ENCODE data around the gene TDRD5.
"Not testable (repeated sequence)": the region's sequence is repeated elsewhere in the genome, so short reads cannot be mapped to it uniquely, and the experiment has no call there.

Gene TDRD5

GRCh38 chr1:179612361-179612760, 20.7 kb downstream of the TDRD5 start:
- DNase-seq, result no peak

DNA sequence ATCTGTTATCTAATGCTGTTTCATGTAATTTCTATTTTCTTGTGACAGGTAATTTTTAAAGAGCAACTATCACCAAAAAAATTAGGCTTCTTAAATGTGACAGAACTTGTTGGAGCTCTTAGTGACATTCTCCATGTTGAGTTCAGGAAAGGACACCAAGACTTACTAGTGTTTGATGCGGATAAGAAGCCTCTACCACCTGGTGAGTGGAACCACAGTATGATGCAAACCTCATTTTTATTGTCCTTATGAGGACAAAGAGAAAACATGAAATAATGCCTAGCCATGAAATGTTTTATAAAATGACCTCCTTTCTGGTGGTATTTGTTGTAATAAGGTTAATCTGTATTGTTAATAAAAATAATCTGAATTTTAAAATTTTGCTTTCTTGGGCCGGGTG, 39.1 kb downstream of the TDRD5 start:
- DNase-seq, result no peak

DNA sequence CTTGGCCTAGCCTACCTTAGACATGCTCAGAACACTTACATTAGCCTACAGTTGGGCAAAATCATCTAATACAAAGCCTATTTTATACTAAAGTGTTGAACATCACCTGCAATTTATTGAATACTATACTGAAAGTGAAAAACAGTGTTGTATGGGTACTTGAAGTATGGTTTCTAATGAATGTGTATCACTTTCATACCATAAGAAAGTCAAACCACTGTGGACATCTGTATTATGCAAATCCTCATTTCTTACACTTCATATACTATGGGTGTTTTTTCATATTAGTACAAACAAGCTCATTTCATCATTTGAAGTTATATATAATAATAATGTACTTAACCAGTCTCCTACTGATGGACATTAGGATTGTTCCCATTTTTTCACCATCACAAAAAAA, 41.2 kb downstream of the TDRD5 start:
- no peak for DNase-seq

DNA sequence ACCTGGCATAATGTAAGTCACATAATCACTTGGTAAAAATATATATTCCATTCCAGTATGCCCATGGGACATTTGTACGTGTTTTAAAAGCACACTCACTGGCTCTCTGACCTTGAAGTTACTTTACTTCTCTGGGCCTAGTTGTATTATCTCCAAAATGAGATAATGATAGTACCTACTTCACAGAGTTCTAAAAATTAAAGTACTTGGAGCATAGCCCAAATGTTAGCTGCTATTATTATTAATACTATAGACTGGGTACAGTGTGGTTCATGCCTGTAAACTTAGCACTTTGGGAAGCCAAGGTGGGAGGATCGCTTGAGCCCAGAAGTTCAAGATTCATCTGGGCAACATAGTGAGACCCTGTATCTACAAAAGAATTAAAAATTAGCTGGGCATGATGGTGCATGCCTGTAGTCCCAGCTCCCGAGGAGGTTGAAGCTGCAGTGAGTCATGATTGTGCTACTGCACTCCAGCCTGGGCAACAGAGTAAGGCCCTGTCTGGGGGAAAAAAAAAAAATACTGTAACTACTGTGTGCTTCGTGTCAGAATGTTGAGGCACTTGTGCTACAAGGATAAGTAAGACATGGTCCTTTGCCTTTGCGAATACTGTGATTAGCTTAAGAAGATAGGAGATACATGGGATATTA, 45.7 kb downstream of the TDRD5 start:
- DNase-seq, result no peak

DNA sequence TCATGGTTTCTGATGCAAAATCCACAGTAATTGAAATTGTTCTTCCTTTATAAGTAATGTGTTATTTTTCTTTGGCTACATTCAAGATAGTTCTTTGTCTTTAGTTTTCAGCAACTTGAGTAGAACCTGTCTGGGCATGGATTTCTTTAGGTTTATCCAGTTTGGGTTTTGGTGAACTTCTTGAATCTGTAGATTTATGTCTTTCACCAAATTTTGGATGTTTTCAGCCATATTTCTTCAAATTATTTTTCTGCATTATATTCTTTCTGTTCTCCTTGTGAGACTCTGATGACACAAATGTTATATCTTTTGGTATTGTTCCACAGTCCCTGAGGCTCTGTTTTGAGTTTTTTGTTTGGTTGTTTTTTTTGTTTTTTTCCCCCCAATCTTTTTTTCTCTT, 69.4 kb downstream of the TDRD5 start:
- DNase-seq, result no peak

- DNase-seq, result no peak
These were observed 72.2 kb downstream of the TDRD5 start for GRCh38 chr1:179663810-179664209.

GRCh38 chr1:179677882-179678281, 86.2 kb downstream of the TDRD5 start:
- DNase-seq, result no peak

GRCh38 chr1:179694530-179694929, 102.9 kb downstream of the TDRD5 start:
- not testable (repeated sequence) for DNase-seq

GRCh38 chr1:179702946-179703539, 111.4 kb downstream of the TDRD5 start:
- no peak for DNase-seq

GRCh38 chr1:179706339-179706941, 114.8 kb downstream of the TDRD5 start:
- DNase-seq, result peak in 1 of 2 donors; percentile 64

DNA sequence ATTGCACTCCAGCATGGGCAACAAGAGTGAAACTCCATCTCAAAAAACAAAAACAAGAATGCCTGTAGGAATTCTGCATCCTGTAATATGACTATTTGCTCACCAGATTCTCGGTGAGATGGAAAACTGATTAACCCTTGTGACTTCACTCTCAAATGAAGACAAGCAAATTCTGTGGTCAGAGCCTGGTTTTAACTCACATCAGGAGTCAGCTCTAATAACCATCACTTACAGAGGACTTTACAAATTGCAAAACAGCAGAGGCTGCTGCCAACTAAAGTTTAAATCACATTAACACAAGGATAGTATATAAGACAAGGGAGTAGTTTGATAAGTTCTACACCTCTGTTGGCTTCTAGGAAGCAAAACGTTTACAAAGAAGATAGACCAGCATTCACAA, 115.8 kb downstream of the TDRD5 start:
- DNase-seq, result no peak

DNA sequence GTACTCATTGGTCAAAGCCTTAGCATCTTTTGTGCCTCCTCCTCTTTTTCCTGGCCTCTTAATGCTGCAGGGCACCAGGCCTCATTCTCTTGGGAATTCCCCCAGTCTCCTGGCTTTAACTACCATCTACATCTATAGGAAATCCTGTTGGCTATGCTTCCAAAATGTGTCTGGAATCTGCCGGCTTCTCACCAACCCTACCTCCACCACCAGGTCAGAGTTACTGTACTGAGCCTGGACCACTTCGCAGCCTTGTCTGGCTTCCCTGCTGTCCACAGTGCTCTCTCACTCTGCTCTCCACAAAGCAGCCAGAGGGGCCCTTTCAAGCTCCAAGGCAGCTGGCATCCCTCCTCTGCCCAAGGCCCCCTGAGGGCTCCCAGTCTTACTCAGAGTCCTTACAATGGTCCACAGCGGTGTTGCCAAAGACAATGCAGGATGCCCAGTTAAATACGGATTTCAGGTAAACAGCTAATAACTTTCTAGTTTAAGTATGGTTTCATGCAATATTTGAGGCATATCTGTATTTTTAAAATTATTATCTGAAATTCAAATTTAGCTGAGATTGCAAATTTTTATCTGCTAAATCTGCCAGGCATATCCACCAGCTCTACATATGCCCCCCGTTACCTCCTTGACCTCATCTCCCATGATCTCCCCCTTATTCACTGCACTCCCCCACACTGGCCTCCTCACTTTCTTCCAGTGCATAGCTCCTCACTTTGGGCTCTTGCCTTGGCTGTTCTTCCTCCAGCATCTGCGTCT, 117.0 kb downstream of the TDRD5 start:
- DNase-seq, result no peak

- no peak for DNase-seq
These were observed 118.3 kb downstream of the TDRD5 start for GRCh38 chr1:179709841-179710329.

GRCh38 chr1:179714159-179714558, 122.5 kb downstream of the TDRD5 start:
- DNase-seq, result no peak

DNA sequence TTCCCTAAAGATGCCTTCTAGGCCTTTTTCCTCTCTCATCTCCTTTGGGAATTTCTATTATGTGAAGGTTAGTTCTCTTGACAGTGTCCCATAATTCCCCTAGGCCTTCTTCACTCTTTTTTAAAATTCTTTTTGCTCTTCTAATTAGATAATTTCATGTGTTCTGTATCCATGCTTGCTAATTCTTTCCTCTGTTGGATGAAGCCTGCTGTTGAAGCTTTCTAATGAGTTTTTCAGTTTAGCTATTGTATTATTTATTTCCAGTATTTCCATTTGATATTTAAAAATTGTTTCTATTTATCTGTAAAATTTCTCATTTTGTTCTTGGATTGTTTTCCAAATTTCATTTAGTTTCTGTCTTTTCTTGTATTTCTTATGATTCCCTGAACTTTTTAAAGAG, 123.0 kb downstream of the TDRD5 start:
- DNase-seq, result no peak

GRCh38 chr1:179719272-179719671, 127.6 kb downstream of the TDRD5 start:
- no peak for DNase-seq

- DNase-seq, result no peak
These were observed 136.6 kb downstream of the TDRD5 start for GRCh38 chr1:179728271-179728670.

DNA sequence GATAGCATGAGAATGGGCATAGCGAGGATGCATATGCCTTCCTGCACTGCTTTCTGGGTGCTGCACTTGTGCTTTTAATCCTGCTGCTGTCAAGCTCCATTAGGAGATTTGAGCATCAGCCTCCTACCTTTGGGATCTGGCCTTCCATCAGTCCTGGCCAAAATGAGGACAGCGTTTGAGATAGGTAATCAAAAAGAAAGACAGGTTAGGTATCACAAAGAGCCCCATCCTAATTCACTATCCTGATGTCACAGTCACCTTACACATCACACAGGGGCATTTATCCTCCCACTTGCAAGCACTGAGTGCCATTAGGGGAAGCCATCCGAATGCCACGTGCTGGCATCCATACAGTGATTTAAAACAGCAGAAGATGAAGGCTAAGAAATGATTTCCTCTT, 138.2 kb downstream of the TDRD5 start:
- no peak for DNase-seq

DNA sequence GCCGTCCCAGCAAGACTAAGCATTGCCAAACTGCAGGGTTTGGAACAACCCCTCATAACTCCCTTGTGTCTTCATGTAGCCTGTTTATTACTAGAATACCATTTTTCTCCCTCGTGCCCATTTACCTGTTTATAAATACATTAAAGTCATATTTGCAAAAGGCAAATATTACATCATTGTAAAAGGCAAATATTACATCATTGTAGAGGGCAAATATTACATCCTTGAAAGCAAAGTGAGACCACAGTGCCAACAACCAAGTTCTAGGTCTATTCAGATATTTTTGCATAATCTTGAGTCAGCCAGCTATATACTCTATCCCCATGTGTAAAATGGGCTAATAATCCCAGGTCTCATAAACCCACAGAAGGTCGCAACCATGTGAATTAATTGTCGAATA, 140.0 kb downstream of the TDRD5 start:
- no peak for DNase-seq
